Adrenal gland (tissue), 5 donors: ENCODE results near the gene SPPL2B.

Experiments
- CTCF ChIP-seq, 6 experiments: fragments of 450-650 bp in 4 of 6; fragments of 200-600 bp in 2 of 6; sonication (generic) in 1 of 6; IDR thresholded peaks; 1 replicate in 5 of 6; 2 replicates in 1 of 6; pipeline versions ENCODE4 v1.5.1 to v1.8.0; 2016 to 2021; ENCODE audit warnings: antibody characterized with exemption in 6 of 6, mild to moderate bottlenecking in 2 of 6, moderate library complexity in 1 of 6
- POLR2A ChIP-seq, 2 donors: fragments of 450-650 bp; IDR thresholded peaks; one replicate each; pipeline ENCODE4 v1.6.1; 2017; ENCODE audit warnings: antibody characterized with exemption in 2 of 2, mild to moderate bottlenecking in 2 of 2, moderate library complexity in 1 of 2
- donor health status: DM: no; HTN: no; CAD: no.

- no peak for TF ChIP-seq POLR2A (IDR thresholded peaks at IDR 0.05)
- no peak for TF ChIP-seq CTCF (IDR thresholded peaks at IDR 0.05)
These were observed 47.1 kb downstream of the SPPL2B start for GRCh38 chr19:2375353-2376121.
